Loucy (cell line): ENCODE measurements around the gene ZFAND3.

Experiments
- EZH2phosphoT487 ChIP-seq: fragments of 200-600 bp; IDR thresholded peaks from 2 replicates; pipeline ENCODE4 v1.6.1; 2018; ENCODE audit warnings: antibody characterized with exemption, mild to moderate bottlenecking, moderate library complexity, borderline replicate concordance
- TF ChIP-seq, protein P1 (sequence below): fragments of 200-600 bp; sonication (generic); conservative IDR thresholded peaks from 2 replicates; pipeline ENCODE4 v1.5.1; 2014; ENCODE audit warnings: mild to moderate bottlenecking, antibody characterized with exemption, low read length

DNA sequence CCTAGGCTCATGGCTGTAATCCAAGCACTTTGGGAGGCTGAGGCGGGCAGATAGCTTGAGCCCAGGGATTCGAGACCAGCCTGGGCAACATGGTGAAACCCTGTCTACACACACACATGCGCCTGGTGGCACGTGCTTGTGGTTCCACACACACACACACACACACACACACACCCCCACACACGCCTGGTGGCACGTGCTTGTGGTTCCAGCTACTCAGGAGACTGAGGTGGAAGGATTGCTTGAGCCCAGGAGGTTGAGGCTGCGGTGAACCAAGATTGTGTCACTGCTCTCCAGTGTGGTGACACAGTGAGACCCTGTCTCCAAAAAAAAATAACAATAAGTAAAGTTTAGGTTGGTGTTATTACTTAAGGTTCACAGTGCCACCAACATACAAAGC, 165.8 kb downstream of the ZFAND3 start:
- TF ChIP-seq, protein P1, sequence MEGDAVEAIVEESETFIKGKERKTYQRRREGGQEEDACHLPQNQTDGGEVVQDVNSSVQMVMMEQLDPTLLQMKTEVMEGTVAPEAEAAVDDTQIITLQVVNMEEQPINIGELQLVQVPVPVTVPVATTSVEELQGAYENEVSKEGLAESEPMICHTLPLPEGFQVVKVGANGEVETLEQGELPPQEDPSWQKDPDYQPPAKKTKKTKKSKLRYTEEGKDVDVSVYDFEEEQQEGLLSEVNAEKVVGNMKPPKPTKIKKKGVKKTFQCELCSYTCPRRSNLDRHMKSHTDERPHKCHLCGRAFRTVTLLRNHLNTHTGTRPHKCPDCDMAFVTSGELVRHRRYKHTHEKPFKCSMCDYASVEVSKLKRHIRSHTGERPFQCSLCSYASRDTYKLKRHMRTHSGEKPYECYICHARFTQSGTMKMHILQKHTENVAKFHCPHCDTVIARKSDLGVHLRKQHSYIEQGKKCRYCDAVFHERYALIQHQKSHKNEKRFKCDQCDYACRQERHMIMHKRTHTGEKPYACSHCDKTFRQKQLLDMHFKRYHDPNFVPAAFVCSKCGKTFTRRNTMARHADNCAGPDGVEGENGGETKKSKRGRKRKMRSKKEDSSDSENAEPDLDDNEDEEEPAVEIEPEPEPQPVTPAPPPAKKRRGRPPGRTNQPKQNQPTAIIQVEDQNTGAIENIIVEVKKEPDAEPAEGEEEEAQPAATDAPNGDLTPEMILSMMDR = no peak
- TF ChIP-seq EZH2phosphoT487 = no peak
